Ectodermal cell (in vitro differentiated cells): ENCODE data around the gene TBC1D1.

Source experiments
- H3K27ac ChIP-seq: 2 replicates; pipeline ENCODE4 v1.7.0; 2013; ENCODE audit warnings: mild to moderate bottlenecking, low read depth, low read length; ENCODE audit not compliant: insufficient read depth, poor library complexity, severe bottlenecking
- H3K27me3 ChIP-seq: 2 replicates; pipeline ENCODE4 v1.7.0; 2013; ENCODE audit warnings: mild to moderate bottlenecking, low read length; ENCODE audit not compliant: insufficient read depth, control insufficient read depth, poor library complexity, severe bottlenecking
- H3K36me3 ChIP-seq: one replicate; pipeline ENCODE4 v1.7.0; 2013; ENCODE audit warnings: low read length; ENCODE audit not compliant: control insufficient read depth, insufficient read depth
- H3K4me1 ChIP-seq: one replicate; pipeline ENCODE4 v1.7.0; 2013; ENCODE audit warnings: low read length; ENCODE audit not compliant: control insufficient read depth, insufficient read depth
- H3K4me3 ChIP-seq: 2 replicates; pipeline ENCODE4 v1.7.0; 2013; ENCODE audit warnings: low read depth, low read length, control low read depth; ENCODE audit not compliant: insufficient read depth
- H3K9me3 ChIP-seq: 2 replicates; pipeline ENCODE4 v1.7.0; 2013; ENCODE audit warnings: mild to moderate bottlenecking, low read length, moderate library complexity; ENCODE audit not compliant: control insufficient read depth
- WGBS, 2 experiments: methylation state at CpG; one replicate each; pipeline ENCODE4 v1.1.7; 2013; ENCODE audit warnings: missing lambda C conversion rate in 2 of 2; 5-methylcytosine and 5-hydroxymethylcytosine counted together

TBC1D1 gene

GRCh38 chr4:38157592-38157991, 266.7 kb downstream of the TBC1D1 start:
- H3K36me3 ChIP-seq: no peaks in the 10 kb centered on the region
- peaks cover 30% of the 10 kb centered on the region for H3K4me1 ChIP-seq
- H3K9me3 ChIP-seq: no peaks in the 10 kb centered on the region
- H3K27ac ChIP-seq: no peak overlapping the region
- H3K4me3 ChIP-seq: no peak overlapping the region
- 83 to 88% methylated on average over 1 of the region's 1 CpG for WGBS, 2 experiments
- H3K27me3 ChIP-seq: no peaks in the 10 kb centered on the region

DNA sequence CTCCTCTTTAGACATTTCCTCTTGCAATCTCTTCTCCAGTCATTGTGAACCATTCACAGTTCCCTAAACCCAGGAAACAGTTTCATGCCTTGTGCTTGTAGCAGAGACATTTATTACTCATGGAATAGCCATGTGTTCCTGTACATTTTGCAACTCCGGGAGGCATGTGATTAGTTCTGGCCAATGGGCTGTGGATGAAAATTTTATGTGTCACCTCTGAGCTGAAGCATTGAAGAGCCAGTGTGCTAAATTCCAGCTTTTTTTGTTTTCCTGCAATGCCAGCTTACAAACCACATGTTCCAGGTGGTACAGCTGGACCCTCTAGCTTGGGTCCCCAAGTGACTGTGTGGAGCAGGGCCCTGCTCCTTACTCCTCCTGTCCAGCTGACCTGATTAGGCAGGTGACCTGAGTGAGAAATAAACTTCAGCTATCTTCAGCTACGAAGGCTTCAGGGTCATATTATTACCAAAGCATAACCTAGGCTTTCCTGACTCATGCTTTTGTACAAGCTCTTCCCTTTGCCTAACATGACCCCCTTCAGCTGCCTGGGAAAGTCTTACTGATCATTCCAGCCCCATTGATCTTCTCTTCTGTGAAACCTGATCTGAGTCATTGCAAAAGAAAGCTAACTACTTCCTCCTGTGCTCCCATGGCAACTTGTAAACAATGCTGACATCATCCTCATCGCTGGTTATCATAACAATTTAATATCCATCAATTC, 269.8 kb downstream of the TBC1D1 start:
- Histone ChIP-seq H3K9me3 (no peaks in the 10 kb centered on the region), H3K27me3 (no peaks in the 10 kb centered on the region), H3K36me3 (no peaks in the 10 kb centered on the region), H3K4me3 (no peak overlapping the region), H3K4me1 (peaks cover 23% of the 10 kb centered on the region), H3K27ac (peak overlapping the region; percentile 69)
- WGBS, 2 experiments: 67% methylated on average over 3 of the region's 3 CpGs

DNA sequence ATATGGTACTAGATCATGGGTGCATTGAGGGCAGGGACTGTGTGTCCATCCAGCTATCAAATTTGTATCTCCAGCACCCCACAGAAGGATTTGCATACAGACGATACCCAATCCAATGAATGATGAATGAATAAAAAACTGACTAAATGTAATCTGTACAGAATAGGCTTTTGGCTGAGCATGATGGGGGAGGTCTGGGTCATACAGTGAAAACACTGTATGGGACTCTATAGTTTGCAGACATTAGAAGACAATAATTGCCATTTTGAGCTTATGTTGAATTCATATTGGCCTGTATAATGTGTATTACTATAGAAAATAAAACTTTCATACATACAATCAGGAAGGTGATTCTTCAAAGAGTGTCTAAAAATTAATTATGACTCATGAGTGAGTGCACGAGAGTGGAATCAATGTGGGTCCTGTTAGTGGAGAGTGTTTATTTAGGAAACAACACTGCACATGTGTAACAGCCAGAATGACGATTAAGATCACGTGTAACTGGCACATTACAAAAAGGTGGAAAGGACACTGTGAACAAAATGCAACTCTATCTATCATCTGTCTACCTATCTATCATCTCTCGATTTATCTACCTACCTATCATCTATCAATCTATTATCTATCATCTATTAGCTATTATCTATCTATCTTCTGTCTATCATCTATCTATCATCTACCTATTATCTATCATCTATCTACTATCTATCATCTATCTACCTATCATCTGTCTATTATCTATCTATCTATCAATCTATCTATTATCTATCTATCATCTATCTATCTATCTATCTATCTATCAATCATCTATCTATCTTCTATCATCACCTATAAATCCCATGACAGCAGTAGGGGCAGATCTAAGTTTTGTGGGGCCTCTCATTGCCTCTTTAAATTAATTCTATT, 270.6 kb downstream of the TBC1D1 start:
- Histone ChIP-seq H3K4me1 (peaks cover 23% of the 10 kb centered on the region), H3K36me3 (no peaks in the 10 kb centered on the region), H3K27ac (peak overlapping the region; percentile 69), H3K27me3 (no peaks in the 10 kb centered on the region), H3K9me3 (no peaks in the 10 kb centered on the region), H3K4me3 (no peak overlapping the region)
- 92 to 94% methylated on average over 5 of the region's 5 CpGs for WGBS, 2 experiments

GRCh38 chr4:38162240-38162784, 271.4 kb downstream of the TBC1D1 start:
- Histone ChIP-seq H3K9me3 (no peaks in the 10 kb centered on the region), H3K27me3 (no peaks in the 10 kb centered on the region), H3K27ac (peak overlapping the region; percentile 29), H3K4me1 (peaks cover 23% of the 10 kb centered on the region), H3K36me3 (no peaks in the 10 kb centered on the region), H3K4me3 (no peak overlapping the region)
- 33 to 34% methylated on average over 4 of the region's 4 CpGs for WGBS, 2 experiments

DNA sequence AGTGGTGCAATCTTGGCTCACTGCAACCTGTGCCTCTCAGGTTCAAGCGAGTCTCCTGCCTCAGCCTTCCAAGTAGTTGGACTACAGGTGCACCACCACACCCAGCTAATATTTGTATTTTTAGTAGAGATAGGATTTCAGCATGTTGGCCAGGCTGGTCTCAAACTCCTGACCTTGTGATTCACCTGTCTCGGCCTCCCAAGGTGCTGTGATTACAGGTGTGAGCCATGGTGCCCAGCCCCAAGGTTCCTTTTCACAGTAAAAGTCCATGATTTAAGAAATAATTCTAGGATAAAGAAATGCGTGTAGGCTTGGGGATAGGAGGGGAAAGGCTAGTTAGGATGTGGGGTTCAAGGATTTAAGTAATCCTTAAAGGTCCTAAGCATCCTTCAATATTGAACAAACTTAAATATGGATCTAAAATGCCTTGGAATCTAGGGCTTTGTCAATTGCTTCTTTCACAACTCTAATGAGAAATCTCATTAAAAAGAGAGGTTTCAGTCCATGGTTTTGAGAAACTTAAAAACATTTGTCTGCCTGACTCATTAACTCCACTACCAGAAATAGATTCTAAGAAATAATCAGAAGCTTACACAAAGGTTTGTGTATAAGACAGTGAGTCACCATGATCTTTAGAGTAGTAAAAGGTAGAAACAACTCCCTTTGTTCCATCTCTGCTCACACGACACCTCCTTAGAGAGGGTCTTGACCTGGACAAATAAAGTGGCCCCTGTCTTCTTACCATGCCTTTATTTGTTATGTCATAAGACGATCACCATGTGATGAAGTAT, 272.5 kb downstream of the TBC1D1 start:
- no peaks in the 10 kb centered on the region for H3K9me3 ChIP-seq
- peaks cover 23% of the 10 kb centered on the region for H3K4me1 ChIP-seq
- H3K36me3 ChIP-seq: no peaks in the 10 kb centered on the region
- no peaks in the 10 kb centered on the region for H3K27me3 ChIP-seq
- WGBS, 2 experiments: 95 to 96% methylated on average over 4 to 5 of the region's 5 CpGs
- no peak overlapping the region for H3K4me3 ChIP-seq
- no peak overlapping the region for H3K27ac ChIP-seq

- Histone ChIP-seq H3K9me3 (no peaks in the 10 kb centered on the region), H3K36me3 (no peaks in the 10 kb centered on the region), H3K27ac (no peak overlapping the region), H3K4me3 (no peak overlapping the region), H3K4me1 (peaks cover 23% of the 10 kb centered on the region), H3K27me3 (no peaks in the 10 kb centered on the region)
- WGBS, 2 experiments: 91 to 100% methylated on average over 3 of the region's 3 CpGs
Measured at GRCh38 chr4:38164346-38164745, 273.5 kb downstream of the TBC1D1 start.

DNA sequence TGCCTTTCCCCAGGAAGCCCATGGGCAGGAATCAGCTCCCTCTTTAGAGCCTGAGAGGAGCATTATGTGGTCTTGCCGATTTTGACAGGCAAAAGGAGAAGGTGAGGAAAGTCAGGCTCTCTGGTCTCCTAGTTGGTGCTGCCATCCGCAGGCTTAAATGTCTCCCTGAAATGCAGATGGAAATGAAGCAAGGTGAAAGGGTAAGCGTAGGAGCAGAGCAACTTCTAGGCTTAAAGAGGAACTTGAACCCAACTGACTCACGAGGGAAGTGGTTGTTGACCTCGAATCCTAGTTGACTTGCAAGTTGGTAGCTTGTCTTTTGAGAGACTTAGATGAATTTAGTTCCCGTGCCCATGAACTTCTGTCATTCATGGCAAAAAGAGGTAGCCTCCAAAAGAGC, 275.2 kb downstream of the TBC1D1 start:
- H3K9me3 ChIP-seq: no peaks in the 10 kb centered on the region
- WGBS, 2 experiments: 69 to 73% methylated on average over 6 of the region's 6 CpGs

DNA sequence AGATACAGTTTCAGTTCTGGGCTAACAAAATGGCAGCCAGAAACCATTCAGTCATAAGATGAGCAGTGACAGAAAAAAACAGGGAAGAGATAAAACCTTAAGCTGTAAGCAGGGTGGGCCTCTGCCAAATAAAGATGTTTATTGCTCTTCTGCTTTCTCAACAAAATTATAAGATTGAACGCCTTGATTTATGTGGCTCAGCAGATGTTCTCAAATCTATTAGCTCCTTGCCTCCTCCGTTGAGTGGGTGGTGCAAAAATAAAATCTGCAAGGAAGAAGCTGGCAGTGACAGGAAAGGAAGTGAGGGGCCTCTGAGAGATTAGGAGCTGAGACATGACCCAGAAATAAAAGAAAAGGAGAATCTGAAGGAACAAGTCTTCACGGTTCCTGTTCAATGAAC, 275.9 kb downstream of the TBC1D1 start:
- Histone ChIP-seq H3K4me3 (no peak overlapping the region), H3K27ac (no peak overlapping the region), H3K36me3 (no peaks in the 10 kb centered on the region), H3K9me3 (no peaks in the 10 kb centered on the region), H3K4me1 (peaks cover 9% of the 10 kb centered on the region), H3K27me3 (no peaks in the 10 kb centered on the region)
- WGBS, 2 experiments: 94 to 95% methylated on average over 3 of the region's 3 CpGs

More for the DNA sequence above, 275.2 kb downstream of the TBC1D1 start:
- Histone ChIP-seq H3K4me3 (no peak overlapping the region), H3K27ac (no peak overlapping the region), H3K4me1 (peaks cover 13% of the 10 kb centered on the region), H3K36me3 (no peaks in the 10 kb centered on the region), H3K27me3 (no peaks in the 10 kb centered on the region)

DNA sequence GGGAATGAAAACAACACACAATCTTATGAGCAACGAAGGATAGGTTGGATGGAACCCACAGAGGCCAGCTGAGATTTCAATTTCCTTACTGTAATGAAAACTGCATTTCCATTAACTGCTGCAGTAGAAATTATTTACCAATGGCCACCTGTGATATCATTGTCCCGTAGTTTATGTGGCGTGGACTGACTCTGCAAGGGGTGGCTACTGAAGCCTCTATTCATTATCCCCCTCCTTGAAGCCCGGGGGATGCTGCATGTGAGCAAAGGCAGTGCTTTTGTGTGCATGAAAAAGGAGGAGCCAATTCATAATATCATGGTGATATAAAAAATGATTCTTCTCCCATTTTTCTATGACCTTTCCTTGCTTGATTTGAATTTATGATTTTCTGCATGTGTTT, 277.1 kb downstream of the TBC1D1 start:
- 83 to 94% methylated on average over 3 to 4 of the region's 4 CpGs for WGBS, 2 experiments
- no peaks in the 10 kb centered on the region for H3K9me3 ChIP-seq
- H3K27ac ChIP-seq: no peak overlapping the region
- H3K27me3 ChIP-seq: no peaks in the 10 kb centered on the region
- no peak overlapping the region for H3K4me3 ChIP-seq
- H3K4me1 ChIP-seq: no peaks in the 10 kb centered on the region
- H3K36me3 ChIP-seq: no peaks in the 10 kb centered on the region
